ENCODE data around the gene SLC25A53. TPM values are rescaled to one million over a fixed set of nuclear protein-coding genes. Genes with fewer than 3 reads are reported as not detected.

The SLC25A53 gene
- total and polyA plus RNA-seq, 10 of the 15 experiments (the other 5 are each of a cell fraction or from before 2014, with no cell fraction given) = 4.1 to 11.4 (median 7.6) TPM

- no peak for ATAC-seq
These were observed 33.0 kb upstream of the SLC25A53 start for GRCh38 chrX:104189837-104190236.

More at GRCh38 chrX:104189837-104190236, 33.0 kb upstream of the SLC25A53 start:
- Histone ChIP-seq H3K9ac (ENCODE audit: control insufficient read depth, insufficient read depth, low read length) (no peak overlapping the region), H2AFZ (ENCODE audit: control insufficient read depth, low read depth, low read length) (no peak overlapping the region), H4K20me1 (ENCODE audit: control insufficient read depth, insufficient read depth) (no peaks in the 10 kb centered on the region), H3K4me2 (ENCODE audit: control insufficient read depth, insufficient read depth) (no peak overlapping the region), H3K36me3 (ENCODE audit: control insufficient read depth in 2 of 2, insufficient read depth in 2 of 2, low read length in 1 of 2) (no peaks in the 10 kb centered on the region), H3K4me3 (no peak overlapping the region), H3K9me3 (replicated peaks; ENCODE audit: control insufficient read depth, insufficient read depth, low read length) (no peaks in the 10 kb centered on the region), H3K27me3 (replicated peaks in 1 of 2; ENCODE audit: control insufficient read depth in 2 of 2, insufficient read depth in 2 of 2, low read length in 1 of 2) (no peaks in the 10 kb centered on the region), H3K79me2 (ENCODE audit: control insufficient read depth, insufficient read depth, low read length) (no peaks in the 10 kb centered on the region), H3K4me1 (ENCODE audit: control insufficient read depth, insufficient read depth, low read length) (no peaks in the 10 kb centered on the region), H3K27ac (ENCODE audit: control insufficient read depth, insufficient read depth) (no peak overlapping the region)
- TF ChIP-seq RFX5 (IDR thresholded peaks at IDR 0.05; ENCODE audit: low read depth, low read length) (no peak), RELA (IDR thresholded peaks at IDR 0.05; ENCODE audit: borderline replicate concordance, partially characterized antibody) (no peak), ZSCAN29 (IDR thresholded peaks at IDR 0.05) (no peak), MTA2 (IDR thresholded peaks at IDR 0.05; ENCODE audit: low read depth) (no peak), ASH2L (IDR thresholded peaks at IDR 0.05; ENCODE audit: borderline replicate concordance, low read depth) (no peak), IKZF1 (conservative IDR thresholded peaks at IDR 0.05) (no peak), SRF (IDR thresholded peaks at IDR 0.05; ENCODE audit: low read depth in 2 of 2, low read length in 2 of 2) (no peak), NR2F1 (conservative IDR thresholded peaks at IDR 0.05) (no peak), POLR2AphosphoS2 (IDR thresholded peaks at IDR 0.05; ENCODE audit: low read depth, low read length) (no peak), TCF7 (IDR thresholded peaks at IDR 0.05; ENCODE audit: borderline replicate concordance) (no peak), TCF3 (IDR thresholded peaks at IDR 0.05; ENCODE audit: borderline replicate concordance, insufficient read depth, low read depth, low read length) (no peak), CHD4 (IDR thresholded peaks at IDR 0.05) (no peak), STAT1 (conservative IDR thresholded peaks at IDR 0.05) (no peak), ZNF207 (IDR thresholded peaks at IDR 0.05; ENCODE audit: borderline replicate concordance) (no peak)
- TF ChIP-seq, protein P1, sequence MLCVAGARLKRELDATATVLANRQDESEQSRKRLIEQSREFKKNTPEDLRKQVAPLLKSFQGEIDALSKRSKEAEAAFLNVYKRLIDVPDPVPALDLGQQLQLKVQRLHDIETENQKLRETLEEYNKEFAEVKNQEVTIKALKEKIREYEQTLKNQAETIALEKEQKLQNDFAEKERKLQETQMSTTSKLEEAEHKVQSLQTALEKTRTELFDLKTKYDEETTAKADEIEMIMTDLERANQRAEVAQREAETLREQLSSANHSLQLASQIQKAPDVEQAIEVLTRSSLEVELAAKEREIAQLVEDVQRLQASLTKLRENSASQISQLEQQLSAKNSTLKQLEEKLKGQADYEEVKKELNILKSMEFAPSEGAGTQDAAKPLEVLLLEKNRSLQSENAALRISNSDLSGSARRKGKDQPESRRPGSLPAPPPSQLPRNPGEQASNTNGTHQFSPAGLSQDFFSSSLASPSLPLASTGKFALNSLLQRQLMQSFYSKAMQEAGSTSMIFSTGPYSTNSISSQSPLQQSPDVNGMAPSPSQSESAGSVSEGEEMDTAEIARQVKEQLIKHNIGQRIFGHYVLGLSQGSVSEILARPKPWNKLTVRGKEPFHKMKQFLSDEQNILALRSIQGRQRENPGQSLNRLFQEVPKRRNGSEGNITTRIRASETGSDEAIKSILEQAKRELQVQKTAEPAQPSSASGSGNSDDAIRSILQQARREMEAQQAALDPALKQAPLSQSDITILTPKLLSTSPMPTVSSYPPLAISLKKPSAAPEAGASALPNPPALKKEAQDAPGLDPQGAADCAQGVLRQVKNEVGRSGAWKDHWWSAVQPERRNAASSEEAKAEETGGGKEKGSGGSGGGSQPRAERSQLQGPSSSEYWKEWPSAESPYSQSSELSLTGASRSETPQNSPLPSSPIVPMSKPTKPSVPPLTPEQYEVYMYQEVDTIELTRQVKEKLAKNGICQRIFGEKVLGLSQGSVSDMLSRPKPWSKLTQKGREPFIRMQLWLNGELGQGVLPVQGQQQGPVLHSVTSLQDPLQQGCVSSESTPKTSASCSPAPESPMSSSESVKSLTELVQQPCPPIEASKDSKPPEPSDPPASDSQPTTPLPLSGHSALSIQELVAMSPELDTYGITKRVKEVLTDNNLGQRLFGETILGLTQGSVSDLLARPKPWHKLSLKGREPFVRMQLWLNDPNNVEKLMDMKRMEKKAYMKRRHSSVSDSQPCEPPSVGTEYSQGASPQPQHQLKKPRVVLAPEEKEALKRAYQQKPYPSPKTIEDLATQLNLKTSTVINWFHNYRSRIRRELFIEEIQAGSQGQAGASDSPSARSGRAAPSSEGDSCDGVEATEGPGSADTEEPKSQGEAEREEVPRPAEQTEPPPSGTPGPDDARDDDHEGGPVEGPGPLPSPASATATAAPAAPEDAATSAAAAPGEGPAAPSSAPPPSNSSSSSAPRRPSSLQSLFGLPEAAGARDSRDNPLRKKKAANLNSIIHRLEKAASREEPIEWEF (IDR thresholded peaks at IDR 0.05; ENCODE audit: insufficient replicate concordance, low read depth, low read length) = no peak
- TF ChIP-seq, protein P2, sequence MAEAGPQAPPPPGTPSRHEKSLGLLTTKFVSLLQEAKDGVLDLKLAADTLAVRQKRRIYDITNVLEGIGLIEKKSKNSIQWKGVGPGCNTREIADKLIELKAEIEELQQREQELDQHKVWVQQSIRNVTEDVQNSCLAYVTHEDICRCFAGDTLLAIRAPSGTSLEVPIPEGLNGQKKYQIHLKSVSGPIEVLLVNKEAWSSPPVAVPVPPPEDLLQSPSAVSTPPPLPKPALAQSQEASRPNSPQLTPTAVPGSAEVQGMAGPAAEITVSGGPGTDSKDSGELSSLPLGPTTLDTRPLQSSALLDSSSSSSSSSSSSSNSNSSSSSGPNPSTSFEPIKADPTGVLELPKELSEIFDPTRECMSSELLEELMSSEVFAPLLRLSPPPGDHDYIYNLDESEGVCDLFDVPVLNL (IDR thresholded peaks at IDR 0.05; ENCODE audit: low read depth, low read length) = no peak
- POLR2A ChIA-PET = no interaction called here
- no peak for FAIRE-seq
- BruUV-seq (replicated peaks) = no TSS peak
- no peak for DNase-seq (ENCODE audit: low read depth, low spot score)
- CTCF ChIA-PET = no interaction called here
- SMC1A ChIA-PET (ENCODE audit: uncharacterized antibody, unreplicated experiment) = no interaction called here
- WGBS (ENCODE audit: insufficient coverage, insufficient replicate concordance, low lambda C conversion rate, missing lambda C conversion rate) = 40% methylated on average over 5 of the region's 5 CpGs
- intact Hi-C loops (cut with micrococcal nuclease; ENCODE audit: unreplicated experiment) = no loop called here
- in situ Hi-C loops (cut with MboI) = no loop called here
- RAD21 ChIA-PET (ENCODE audit: unreplicated experiment) = no interaction called here

Data from GM12878 (cell line).